SU-DHL-6 (cell line): Measurements from ENCODE around the gene CEP128.

ENCODE experiments used
- H2AFZ ChIP-seq: fragments of 200-600 bp; sonication (generic); 2 replicates; pipeline ENCODE4 v1.6.1; 2014; ENCODE audit warnings: low read depth, mild to moderate bottlenecking, moderate library complexity, mixed read lengths, antibody characterized with exemption, low read length; ENCODE audit not compliant: severe bottlenecking
- H3F3A ChIP-seq: fragments of 200-600 bp; shearing (Covaris generic); 2 replicates; pipeline ENCODE4 v1.6.0; 2016; ENCODE audit warnings: antibody characterized with exemption, mild to moderate bottlenecking; ENCODE audit not compliant: insufficient read depth
- H3K27ac ChIP-seq: fragments of 200-600 bp; sonication (generic); 2 replicates; pipeline ENCODE4 v1.5.1; 2016; ENCODE audit warnings: low read depth, mild to moderate bottlenecking, low read length, moderate library complexity, mixed read lengths
- H3K27me3 ChIP-seq: fragments of 200-600 bp; sonication (generic), shearing (Covaris generic); 2 replicates; pipeline ENCODE4 v1.6.0; 2014; ENCODE audit warnings: mild to moderate bottlenecking, low read length
- H3K36me3 ChIP-seq: fragments of 200-600 bp; sonication (generic); 2 replicates; pipeline ENCODE4 v1.6.1; 2014; ENCODE audit warnings: mild to moderate bottlenecking, low read length, mixed read lengths
- H3K4me2 ChIP-seq: fragments of 300-600, 200-600 bp; shearing (Covaris generic), sonication (generic); 2 replicates; pipeline ENCODE4 v1.6.0; 2014; ENCODE audit warnings: low read length, low read depth, mild to moderate bottlenecking; ENCODE audit not compliant: poor library complexity, severe bottlenecking
- H3K4me3 ChIP-seq: fragments of 200-600 bp; sonication (generic); 2 replicates; pipeline ENCODE4 v1.5.1; 2014; ENCODE audit warnings: antibody characterized with exemption, low read length, mild to moderate bottlenecking, mixed read lengths; ENCODE audit not compliant: insufficient read depth, poor library complexity, severe bottlenecking
- H3K79me2 ChIP-seq: fragments of 200-600 bp; sonication (generic); 2 replicates; pipeline ENCODE4 v1.6.1; 2014; ENCODE audit warnings: mild to moderate bottlenecking, low read length, moderate library complexity; ENCODE audit not compliant: insufficient read depth
- H3K9ac ChIP-seq: fragments of 200-600 bp; sonication (generic); 2 replicates; pipeline ENCODE4 v1.7.0; 2014; ENCODE audit warnings: mild to moderate bottlenecking, low read length
- H3K9me2 ChIP-seq: fragments of 200-600 bp; sonication (generic); replicated peaks from 2 replicates; pipeline ENCODE4 v1.6.1; 2014; ENCODE audit warnings: low read length; ENCODE audit not compliant: insufficient read depth
- H3K9me3 ChIP-seq: fragments of 200-600 bp; sonication (generic); 2 replicates; pipeline ENCODE4 v1.6.1; 2014; ENCODE audit warnings: low read length, mixed read lengths; ENCODE audit not compliant: insufficient read depth
- H4K20me1 ChIP-seq: fragments of 200-600 bp; sonication (generic); 2 replicates; pipeline ENCODE4 v1.6.1; 2014; ENCODE audit warnings: low read depth, mild to moderate bottlenecking, antibody characterized with exemption, low read length, moderate library complexity, mixed read lengths
- CTCF ChIP-seq: fragments of 200-600 bp; sonication (generic); IDR thresholded peaks from one replicate; pipeline ENCODE4 v1.5.1; 2017; ENCODE audit warnings: antibody characterized with exemption, mild to moderate bottlenecking, low read length, moderate library complexity; ENCODE audit not compliant: insufficient read depth, poor library complexity, severe bottlenecking
- EZH2phosphoT487 ChIP-seq: fragments of 200-600 bp; sonication (generic), shearing (Covaris generic); conservative IDR thresholded peaks from 2 replicates; pipeline ENCODE4 v1.6.1; 2018; ENCODE audit warnings: mild to moderate bottlenecking, antibody characterized with exemption, low read length, moderate library complexity, mixed read lengths

The CEP128 gene

DNA sequence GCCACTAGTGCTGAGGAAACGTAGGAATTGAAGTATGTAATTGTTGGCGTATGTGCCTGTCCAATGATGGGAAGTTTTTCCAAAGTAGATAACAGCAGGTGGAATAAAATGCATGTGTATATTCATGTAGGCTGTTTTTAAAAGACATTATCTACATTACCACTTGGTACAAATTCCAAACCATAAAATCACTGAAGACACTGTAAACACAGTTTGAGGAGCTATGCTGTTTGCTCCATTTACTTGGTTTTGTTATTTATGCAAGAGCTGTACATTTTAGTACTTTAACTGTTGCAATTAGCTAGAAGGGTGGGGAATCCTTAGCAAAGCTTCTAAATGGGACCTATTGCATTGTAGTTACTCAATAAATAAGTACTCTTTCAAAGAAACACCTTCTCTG lies 455.8 kb downstream of the CEP128 start:
- Histone ChIP-seq H2AFZ (no peak overlapping the region), H4K20me1 (no peaks in the 10 kb centered on the region), H3K9ac (no peak overlapping the region), H3K79me2 (no peaks in the 10 kb centered on the region), H3K27me3 (no peaks in the 10 kb centered on the region), H3K9me3 (no peaks in the 10 kb centered on the region), H3K36me3 (no peaks in the 10 kb centered on the region), H3K4me2 (no peak overlapping the region), H3K9me2 (no peaks in the 10 kb centered on the region), H3K27ac (no peak overlapping the region), H3K4me3 (no peak overlapping the region), H3F3A (no peaks in the 10 kb centered on the region)
- TF ChIP-seq CTCF (no peak), EZH2phosphoT487 (no peak)

GRCh38 chr14:80483331-80483730 lies 458.2 kb downstream of the CEP128 start:
- H3K4me2 ChIP-seq, result no peak overlapping the region
- H3K36me3 ChIP-seq, result no peaks in the 10 kb centered on the region
- TF ChIP-seq EZH2phosphoT487 (no peak), CTCF (no peak)

GRCh38 chr14:80477388-80478160 lies 464.0 kb downstream of the CEP128 start:
- H3K9me2 ChIP-seq, result no peaks in the 10 kb centered on the region

More at GRCh38 chr14:80483331-80483730, 458.2 kb downstream of the CEP128 start:
- H3K27ac ChIP-seq, result no peak overlapping the region
- H3K9ac ChIP-seq, result no peak overlapping the region
- H3K9me2 ChIP-seq, result no peaks in the 10 kb centered on the region
- no peaks in the 10 kb centered on the region for H3K9me3 ChIP-seq
- no peaks in the 10 kb centered on the region for H4K20me1 ChIP-seq
- H3K27me3 ChIP-seq, result no peaks in the 10 kb centered on the region
- no peak overlapping the region for H3K4me3 ChIP-seq
- no peak overlapping the region for H2AFZ ChIP-seq
- no peaks in the 10 kb centered on the region for H3F3A ChIP-seq
- no peaks in the 10 kb centered on the region for H3K79me2 ChIP-seq

More at GRCh38 chr14:80477388-80478160, 464.0 kb downstream of the CEP128 start:
- H3K4me3 ChIP-seq, result no peak overlapping the region
- no peaks in the 10 kb centered on the region for H3K79me2 ChIP-seq
- no peak overlapping the region for H3K4me2 ChIP-seq
- no peaks in the 10 kb centered on the region for H3K36me3 ChIP-seq
- H3K27ac ChIP-seq, result no peak overlapping the region
- no peaks in the 10 kb centered on the region for H4K20me1 ChIP-seq
- H3K9ac ChIP-seq, result no peak overlapping the region
- peaks cover 5% of the 10 kb centered on the region; the same call in 1 of the 2 replicates for H3K9me3 ChIP-seq
- no peaks in the 10 kb centered on the region for H3K27me3 ChIP-seq
- H2AFZ ChIP-seq, result no peak overlapping the region
- TF ChIP-seq CTCF, result no peak
- no peak for TF ChIP-seq EZH2phosphoT487
- no peaks in the 10 kb centered on the region for H3F3A ChIP-seq
